GM13977 (cell line): ENCODE data around the gene ATP2B3.
"Not testable (repeated sequence)": the region's sequence is repeated elsewhere in the genome, so short reads cannot be mapped to it uniquely, and the experiment has no call there.

Experiments
- DNase-seq: peaks from one replicate; pipeline ENCODE4 v3.0.0; 2012; ENCODE audit warnings: low spot score
- CTCF ChIP-seq: IDR thresholded peaks from 2 replicates; pipeline ENCODE4 v1.5.1; 2012; ENCODE audit warnings: mild to moderate bottlenecking, control low read depth; ENCODE audit not compliant: insufficient read depth; ENCODE audit errors: extremely low read depth, missing control alignments
- in situ Hi-C: fragments of 300-500 bp; cut with MboI; formaldehyde crosslinking; loops from one replicate; pipeline ENCODE4 v1.12.0; 2022; ENCODE audit warnings: low sequenced_read_pairs, low pct_unique_long_range_greater_than_20kb, mixed read lengths, inconsistent platforms; ENCODE audit not compliant: unreplicated experiment

The ATP2B3 gene

GRCh38 chrX:153600921-153601320 is 83.5 kb downstream of the ATP2B3 start:
- no peak for DNase-seq
- in situ Hi-C loops = no loop called here
- TF ChIP-seq CTCF = no peak

- DNase-seq = no peak
- in situ Hi-C loops = no loop called here
Observed at GRCh38 chrX:153601511-153602110, 84.2 kb downstream of the ATP2B3 start.

GRCh38 chrX:153602601-153603000 is 85.2 kb downstream of the ATP2B3 start:
- TF ChIP-seq CTCF = no peak
- no peak for DNase-seq
- in situ Hi-C loops = no loop called here

More at GRCh38 chrX:153601511-153602110, 84.2 kb downstream of the ATP2B3 start:
- TF ChIP-seq CTCF = no peak

- DNase-seq = no peak
- no peak for TF ChIP-seq CTCF
- in situ Hi-C loops = no loop called here
Observed at GRCh38 chrX:153603131-153603656, 85.8 kb downstream of the ATP2B3 start.

GRCh38 chrX:153604666-153605380 is 87.4 kb downstream of the ATP2B3 start:
- DNase-seq, in situ Hi-C loops: not testable (repeated sequence)

GRCh38 chrX:153606503-153606902 is 89.1 kb downstream of the ATP2B3 start:
- in situ Hi-C loops = no loop called here
- DNase-seq = no peak
- TF ChIP-seq CTCF = no peak

- TF ChIP-seq CTCF = no peak
- in situ Hi-C loops = no loop called here
- DNase-seq = no peak
Observed at GRCh38 chrX:153608376-153608775, 90.9 kb downstream of the ATP2B3 start.
